ENCODE results near the gene MOBP.

The MOBP gene

DNA sequence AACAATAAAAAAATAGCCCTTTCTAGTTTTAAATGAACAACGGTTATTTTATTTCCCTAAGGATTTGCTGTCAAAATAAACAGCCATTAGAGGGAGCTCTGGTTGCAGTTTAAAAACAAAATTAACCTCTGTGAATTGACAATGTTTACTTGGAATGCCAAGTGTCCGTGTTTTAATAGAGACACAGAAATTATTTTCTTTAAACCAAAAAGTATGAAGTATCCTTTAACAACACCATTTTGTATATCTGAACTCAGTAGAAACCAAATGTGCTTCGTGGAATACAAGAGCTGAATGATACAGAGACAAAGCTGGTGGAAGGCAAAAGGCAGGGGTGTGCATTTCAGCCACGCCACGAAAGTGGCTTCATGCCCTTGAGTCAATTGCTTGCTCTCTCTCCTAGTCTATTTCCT lies 74.4 kb downstream of the MOBP start:
- ATAC-seq (no peak), DNase-seq (no peak)

DNA sequence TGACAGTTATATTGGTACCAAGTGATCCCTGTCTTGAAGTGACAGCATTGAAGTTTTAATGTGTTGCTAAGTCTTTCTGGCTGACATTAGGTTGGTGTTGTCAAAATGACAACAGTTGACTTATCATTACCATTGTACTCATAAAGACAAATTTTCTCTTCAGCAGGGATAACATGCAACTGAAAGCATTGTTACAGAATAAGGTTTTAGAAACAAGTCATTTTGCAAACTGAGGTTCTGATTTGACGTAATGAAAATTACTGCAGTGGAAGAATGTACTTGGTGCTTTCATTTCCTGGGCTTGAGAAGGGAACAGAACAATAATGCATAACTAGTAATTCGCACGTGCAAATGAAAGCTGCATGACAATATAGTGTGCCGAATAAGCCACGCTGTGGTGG lies 75.1 kb downstream of the MOBP start:
- no peak for DNase-seq
- no peak for ATAC-seq

DNA sequence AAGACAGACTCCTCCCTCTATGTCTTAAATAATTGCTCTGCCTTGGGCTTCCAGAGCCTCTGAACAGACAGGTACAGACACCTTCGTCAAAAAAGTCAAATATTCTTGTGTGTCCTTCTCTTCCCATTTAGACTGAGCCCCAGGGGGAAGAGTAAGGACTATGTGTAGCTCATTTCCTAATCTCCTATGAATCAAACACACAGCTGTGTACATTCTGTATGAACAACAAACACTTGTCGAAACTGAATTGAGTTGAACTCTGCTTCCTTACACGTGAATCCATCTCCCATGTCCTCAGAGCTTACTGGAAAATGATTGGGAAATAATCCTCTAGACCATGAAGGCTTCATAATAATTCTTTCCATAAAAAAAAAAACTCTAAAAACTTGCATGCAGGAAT lies 80.8 kb downstream of the MOBP start:
- no peak for DNase-seq
- ATAC-seq, result no peak

DNA sequence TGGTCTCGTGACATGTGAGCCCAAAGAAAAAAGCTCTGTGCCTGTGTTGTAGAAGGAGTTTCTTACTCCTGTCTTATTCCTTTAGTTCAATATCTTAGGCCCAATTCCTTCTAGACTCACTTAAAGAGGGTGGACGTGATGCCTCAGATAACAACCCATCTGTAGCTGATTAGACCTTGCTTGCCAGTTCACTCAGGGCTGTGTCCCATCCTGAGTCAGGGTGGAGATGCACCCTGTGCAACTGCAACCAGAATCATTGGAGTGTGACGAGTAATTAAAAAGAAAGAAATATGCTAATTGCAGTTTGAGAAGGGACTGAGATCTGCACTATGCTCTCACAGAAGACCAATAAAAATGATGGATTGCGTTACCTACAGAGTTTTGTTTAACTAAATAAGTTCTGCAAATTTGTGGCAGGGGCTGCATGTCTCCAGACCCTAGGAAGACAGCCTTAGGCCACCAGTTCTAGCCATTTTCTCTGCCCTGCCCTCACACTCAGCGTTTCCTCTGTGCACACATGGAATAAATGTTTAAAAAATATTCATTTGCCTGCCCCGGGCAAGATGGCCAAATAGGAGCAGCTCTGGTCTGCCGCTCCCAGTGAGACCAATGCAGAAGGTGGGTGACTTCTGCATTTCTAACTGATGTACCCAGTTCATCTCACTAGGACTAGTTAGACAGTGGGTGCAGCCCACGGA lies 83.0 kb downstream of the MOBP start:
- DNase-seq, result no peak
- ATAC-seq, result no peak
